SW480 (cell line): ENCODE measurements around the gene JSRP1.

Source experiments
- DNase-seq: peaks from one replicate; pipeline ENCODE4 v3.0.0-alpha.2; 2016; ENCODE audit warnings: low spot score

Gene JSRP1, protein sequence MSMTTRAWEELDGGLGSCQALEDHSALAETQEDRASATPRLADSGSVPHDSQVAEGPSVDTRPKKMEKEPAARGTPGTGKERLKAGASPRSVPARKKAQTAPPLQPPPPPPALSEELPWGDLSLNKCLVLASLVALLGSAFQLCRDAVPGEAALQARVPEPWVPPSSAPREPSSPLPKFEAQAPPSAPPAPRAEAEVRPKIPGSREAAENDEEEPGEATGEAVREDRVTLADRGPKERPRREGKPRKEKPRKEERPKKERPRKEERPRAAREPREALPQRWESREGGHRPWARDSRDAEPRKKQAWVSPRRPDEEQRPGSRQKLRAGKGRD

DNA sequence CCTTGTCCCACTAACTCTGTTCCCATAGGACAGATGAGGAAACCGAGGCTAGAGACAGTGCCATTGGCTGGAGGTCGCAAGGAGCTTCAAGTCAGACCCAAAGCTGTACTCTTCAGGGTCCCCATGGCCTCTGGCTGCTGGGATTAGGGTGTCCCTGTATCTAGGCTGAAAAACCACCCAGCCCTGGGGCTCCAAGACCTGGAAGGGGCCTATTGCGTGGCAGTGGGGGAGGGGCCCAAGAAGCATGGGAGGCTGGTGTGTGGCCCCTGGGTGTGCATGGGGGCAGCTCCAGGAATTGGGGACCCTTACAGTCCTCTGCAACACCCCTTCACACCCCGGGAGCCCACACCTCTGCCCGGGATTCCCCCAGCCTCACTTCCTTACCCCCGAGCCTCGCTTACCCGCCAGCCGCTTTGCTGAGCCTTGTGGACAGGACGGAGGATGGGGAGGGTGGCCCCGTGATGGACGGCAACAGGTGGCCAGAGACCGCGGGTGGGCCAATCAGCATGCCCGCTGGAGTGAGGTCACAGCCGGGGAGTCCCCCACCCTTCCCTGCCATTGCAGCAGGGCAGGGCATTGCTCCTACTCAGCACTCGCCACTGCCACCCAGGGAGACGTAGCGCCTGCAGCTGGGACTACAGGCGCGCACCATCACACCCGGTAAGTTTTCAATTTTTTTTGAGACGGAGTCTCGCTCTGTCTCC, at the start of gene JSRP1:
JSRP1 (minus strand) TSS at position 436 of the 704 bp plus-strand sequence. CDS start 1,103 bp downstream, outside the sequence.
- no peak for DNase-seq

DNA sequence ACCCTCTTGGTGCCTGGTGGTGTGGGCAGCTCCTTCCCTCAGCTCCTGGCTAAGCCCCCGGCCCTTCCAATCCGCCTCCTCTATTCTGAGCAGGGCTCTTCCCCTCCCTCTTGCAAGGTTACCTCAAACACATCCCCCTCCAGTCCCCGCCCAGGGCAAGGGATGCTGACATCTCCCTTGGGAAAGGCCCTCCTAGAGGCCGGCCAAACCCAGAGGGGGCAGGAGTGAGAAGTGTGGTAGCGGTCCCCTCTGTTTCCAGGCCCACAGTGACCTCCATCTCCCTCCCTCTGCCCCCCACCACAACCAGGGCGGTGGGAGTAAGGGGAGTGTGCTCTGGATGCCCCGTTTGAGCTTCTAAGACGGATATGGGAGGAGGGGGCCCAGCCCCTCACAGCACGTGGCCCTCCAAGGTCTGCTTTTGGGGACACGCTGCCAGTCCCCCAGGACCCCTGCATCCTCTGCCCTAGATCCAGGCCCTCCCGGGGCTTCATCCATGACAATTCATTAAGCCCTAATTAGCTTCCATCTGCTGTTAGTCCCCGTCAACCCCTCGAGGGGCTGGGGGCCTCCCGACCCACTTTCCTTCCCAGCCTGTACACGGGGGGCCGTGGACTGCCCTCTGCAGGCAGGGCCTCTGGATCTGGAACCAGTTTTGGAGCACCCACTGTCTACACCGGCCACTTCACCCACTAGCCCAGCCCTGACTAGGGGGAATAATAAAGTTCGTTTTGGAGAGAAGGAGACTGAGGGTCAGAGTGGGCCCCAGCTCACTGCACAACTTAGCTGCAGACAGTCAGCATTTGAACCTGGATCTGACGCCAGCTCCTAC, 49.4 kb upstream of the JSRP1 start:
- no peak for DNase-seq

DNA sequence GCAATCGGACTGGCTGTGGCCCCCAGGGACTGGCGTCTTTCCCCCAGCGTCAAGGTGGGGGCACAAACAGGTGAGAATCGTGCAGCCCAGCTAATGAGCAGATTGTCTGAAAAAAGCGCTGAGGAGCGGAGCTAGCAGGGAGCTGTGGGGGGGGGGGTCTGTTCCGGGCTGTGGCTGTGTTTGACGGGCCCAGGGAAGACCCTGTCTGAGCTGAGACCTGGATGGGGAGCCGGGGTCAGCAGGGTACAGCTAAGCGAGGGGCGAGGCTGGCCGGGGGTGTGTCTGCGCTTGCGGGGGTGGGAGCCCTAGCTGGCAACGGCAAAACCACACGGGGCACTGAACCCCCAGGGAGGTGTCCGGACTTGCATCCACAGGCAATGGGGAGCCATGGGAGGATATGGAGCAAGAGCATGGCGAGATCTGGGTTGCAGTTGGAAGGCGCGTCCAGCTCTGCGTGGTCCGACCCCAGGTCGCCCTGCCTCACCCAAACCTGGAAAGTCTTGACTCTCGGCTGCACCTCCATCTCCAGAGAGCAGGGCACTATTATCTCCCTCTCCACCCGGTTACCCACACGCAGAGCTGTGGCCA, 47.1 kb upstream of the JSRP1 start:
- no peak for DNase-seq

DNA sequence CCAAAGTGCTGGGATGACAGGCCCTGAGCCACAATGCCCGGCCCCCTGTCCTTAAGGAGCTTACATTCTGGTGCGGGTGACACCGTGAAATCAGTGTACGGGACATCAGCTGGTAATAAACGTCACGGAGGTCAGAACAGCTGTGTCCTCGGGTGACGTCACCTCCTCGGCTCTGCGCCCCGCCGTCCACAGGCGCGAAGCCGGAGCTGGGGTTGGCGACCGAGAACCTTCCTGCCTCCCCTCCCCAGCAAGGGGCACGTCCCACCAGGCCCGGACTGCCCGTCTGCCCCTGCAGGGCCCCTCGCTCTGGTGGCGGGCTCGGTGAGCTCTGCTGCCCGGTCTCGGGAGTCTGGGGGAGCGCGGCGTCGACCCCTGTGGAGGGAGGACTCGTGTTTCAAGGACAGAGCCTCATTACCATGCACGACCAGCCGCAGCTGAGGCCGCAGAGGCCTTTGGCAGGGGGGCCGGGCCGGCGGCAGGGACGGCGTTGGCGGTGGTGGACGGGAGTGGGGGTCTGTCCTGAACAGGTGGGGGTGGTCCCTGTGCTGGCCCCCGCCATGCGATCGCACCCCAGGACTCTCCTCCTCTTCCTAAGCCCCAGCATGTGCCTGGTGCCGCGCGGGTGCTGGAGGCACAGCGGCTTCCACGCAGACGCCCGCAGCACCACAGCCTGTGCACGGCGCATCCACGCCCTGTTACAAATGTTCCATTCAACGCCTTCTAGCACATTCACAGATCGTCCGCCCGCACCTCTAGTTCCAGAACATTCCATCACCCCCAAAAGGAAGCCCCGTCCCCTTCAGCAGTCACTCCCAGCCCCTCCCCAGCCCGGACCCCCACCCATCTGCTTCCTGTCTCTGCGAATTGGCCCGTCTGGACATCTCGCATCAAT, 46.3 kb upstream of the JSRP1 start:
- no peak for DNase-seq

DNA sequence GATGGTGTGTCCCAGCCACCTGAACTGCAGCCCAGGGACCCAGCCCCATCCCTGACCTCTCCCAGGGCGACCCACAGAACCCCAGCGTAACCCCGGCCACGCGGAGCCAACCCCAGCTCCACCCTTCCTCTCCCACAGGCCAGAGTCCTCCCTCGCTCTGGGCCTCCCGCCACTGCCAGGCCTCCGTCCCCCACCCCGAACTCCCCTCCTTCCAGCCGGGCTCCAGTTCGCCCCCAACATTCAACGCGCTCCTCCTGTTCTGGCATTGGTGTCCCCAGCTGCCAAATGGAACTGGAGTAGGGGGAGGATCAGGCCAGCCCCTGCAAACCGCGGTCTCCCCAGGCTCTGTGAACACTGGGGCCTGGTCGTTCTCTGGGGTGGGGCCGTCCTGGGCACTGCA, 44.3 kb upstream of the JSRP1 start:
- no peak for DNase-seq

DNA sequence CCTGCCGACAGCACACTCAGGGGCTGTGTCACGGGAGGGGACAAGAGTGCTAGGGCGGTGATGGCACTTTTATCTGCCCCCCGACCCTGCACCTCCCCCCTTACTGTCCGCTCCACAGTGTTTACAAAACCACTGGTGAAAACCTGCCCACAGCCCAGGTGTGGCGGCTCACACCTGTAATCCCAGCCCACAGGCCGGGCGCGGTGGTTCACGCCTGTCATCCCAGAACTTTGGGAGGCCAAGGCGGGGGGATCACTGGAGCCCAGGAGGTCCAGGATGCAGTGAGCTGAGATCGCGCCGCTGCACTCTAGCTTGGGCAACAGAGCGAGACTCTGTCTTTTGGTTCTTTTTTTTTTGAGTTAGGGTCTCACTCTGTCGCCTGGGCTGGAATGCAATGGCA, 39.9 kb upstream of the JSRP1 start:
- DNase-seq, result no peak

DNA sequence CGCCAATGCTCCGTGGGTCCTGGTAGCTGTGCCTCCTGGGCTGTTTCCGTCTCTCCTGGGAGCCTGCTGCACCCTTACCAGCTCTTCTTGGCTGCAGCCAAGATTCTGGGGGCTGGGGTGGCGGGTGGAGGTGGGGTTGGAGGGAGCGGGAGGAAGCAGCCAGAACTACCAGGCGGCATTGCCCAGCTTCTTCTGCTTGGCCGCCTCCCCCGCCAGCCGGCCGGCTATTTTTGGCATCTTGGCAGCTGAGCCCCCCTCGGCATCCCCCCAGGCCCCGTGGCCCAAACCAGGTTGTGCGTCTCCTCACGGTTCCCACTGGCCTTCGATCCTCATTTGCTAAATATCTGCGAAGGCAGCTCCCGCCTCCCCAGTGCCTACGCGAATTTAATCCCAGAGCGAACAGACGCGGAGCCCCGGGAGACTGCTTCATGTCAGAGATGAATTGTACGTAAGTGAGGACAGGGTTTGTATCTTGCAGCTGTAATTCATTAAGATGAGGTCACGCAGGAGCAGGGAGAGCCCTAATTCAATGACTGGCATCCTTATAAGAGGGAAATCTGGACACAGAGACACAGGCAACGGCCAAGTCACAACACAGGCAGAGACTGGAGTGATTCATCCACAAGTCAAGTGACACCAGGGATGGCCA, 38.6 kb upstream of the JSRP1 start:
- DNase-seq, result no peak

DNA sequence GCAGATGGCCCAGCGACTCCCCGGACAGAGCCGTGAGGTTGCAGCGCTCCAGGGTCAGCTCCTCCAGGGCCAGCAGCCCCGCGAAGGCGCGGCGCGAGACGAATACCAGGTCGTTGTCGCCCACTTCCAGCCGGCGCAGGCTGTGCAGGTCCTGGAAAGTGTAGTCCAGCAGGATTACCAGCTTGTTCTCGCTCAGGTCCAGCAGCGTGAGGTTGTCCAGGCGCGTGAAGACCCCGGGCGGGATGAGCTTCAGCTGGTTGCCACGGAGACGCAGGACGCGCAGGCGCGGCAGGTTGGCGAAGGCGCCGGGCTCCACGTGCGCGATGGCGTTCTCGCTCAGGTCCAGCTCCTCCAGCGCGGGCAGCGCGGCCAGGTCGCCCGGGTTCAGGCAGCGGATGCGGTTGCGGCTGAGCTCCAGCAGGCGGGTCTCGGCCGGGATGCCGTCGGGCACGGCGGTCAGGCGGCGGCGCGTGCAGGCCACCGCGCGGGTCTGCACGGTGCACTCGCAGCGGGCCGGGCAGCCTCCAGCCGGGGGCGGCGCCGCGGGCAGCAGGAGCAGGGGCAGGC, 35.1 kb upstream of the JSRP1 start:
- no peak for DNase-seq

DNA sequence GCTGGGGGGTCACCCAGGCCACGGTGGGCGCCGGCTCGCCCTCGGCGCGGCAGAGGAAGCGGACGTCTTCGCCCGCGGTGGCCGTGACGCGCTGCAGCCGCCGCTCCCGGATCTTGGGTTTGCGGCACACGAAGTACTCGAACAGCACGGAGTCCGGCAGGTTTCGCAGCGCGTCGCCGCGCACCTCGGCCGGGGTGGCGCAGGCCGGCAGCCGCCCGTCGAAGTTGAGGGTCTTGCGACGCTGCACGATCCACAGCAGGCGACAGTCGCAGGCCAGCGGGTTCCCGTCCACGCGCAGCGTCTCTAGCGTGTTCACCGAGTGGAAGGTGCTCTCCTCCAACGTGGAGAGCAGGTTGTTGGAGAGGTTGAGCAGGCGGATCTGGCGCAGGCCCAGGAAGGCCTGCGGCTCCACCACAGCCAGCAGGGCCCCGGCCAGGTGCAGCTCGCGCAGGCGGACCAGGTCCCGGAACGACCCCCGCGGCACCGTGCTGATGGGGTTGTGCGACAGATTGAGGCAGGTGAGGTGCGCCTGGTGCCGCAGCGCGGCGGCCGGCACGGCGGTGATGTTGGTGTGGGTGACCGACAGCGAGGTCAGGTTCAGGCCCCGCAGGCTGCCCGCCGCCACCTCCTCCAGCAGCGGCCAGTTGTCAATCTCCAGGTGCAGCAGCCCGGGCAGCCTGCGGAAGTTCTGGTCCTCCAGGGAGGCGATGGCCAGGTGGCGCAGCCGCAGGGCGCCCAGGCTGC, 34.4 kb upstream of the JSRP1 start:
- no peak for DNase-seq

DNA sequence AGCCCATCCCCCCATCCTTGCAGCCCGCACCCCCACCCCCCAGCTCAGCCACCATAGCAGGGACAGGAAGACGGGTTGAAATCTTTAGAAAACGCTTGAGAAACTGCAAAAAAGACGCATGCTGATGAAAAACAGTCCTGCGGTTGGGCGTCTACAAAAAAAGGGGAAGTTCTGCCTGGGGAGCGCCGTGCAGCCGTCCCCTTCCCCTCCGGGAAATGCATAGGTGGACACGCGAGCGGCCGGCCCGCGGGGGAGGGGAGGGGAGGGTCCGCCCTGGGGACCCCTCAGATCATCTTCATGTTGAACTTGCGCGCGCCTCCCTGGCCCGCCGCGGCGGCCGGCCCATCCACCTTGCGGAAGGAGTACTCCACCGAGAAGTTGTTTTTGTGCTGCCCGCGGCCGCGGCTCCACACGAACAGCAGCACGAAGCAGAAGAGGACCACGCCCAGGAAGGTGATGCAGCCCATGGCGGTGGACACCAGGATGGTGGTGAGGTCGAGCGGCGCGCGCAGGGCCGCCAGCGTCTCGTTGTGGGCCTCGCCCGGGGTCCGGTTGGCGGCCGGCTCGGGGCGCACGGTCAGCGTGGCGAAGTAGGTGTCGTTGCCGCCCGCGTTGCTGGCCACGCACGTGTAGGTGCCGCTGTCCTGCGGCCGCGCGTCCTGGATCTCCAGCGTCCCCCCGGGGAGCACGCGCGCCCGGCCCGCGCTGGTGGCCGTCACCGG, 33.7 kb upstream of the JSRP1 start:
- DNase-seq, result no peak

DNA sequence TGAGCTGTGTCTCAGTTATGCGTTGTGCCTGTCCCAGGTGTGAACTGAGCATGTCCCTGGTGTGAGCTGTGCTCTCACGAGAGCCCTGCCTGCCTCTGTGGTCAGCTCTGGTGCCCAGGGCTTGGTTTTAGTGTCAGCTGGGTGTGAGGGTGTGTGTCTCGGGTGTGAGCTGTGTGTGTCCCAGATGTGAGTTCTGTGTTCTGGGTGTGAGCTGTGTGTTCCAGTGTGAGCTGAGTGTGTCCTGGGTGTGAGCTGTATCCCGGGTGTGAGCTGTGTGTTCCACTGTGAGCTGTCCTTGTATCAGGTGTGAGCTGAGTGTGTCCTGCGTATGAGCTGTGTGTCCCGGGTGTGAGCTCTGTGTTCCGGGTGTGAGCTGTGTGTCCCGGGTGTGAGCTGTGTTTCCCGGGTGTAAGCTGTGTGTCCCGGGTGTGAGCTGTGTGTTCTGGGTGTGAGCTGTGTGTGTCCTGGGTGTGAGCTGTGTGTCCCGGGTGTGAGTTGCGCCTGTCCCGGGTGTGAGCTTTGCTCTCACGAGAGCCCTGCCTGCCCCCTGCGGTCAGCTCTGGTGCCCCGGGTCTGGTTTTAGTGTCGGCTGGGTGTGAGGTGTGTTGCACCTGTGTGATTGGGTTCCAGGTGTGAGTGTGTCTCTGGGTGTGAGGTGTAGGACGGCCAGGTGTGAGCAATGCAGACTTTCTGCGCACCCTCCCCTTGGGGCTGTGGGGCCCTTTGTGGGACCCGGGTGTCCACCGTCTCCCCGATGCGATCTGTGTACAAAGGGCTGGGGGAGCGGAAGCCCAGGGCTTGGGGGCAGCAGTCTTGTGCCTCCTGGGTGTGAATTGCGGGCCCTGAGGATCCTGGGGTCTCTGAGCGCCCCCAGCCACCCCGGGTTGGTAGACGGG, 32.8 kb upstream of the JSRP1 start:
- no peak for DNase-seq

DNA sequence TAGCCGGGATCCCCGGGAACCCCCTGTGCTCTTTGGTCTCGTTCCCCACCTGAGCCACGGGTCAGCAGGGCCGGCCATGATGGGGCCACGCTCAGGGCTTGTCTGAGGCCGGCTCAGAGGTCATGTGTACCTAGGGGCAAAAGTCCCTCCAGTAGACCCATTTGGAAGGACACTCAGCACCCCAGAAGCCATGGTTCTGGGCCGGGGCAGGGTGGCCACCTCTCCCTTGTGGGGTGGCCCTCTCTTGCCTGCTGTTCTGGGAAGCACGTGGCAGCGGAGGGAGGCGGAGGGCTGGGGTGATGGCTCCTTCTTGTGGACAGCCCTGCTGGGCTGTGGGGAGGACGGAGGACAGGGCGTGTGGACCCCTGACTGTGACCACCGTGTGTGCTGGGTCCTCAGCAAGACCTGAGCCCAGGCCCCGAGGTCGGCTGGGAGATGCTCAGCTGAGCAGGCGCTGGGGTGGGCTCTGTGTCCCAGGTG, 32.2 kb upstream of the JSRP1 start:
- DNase-seq, result no peak

DNA sequence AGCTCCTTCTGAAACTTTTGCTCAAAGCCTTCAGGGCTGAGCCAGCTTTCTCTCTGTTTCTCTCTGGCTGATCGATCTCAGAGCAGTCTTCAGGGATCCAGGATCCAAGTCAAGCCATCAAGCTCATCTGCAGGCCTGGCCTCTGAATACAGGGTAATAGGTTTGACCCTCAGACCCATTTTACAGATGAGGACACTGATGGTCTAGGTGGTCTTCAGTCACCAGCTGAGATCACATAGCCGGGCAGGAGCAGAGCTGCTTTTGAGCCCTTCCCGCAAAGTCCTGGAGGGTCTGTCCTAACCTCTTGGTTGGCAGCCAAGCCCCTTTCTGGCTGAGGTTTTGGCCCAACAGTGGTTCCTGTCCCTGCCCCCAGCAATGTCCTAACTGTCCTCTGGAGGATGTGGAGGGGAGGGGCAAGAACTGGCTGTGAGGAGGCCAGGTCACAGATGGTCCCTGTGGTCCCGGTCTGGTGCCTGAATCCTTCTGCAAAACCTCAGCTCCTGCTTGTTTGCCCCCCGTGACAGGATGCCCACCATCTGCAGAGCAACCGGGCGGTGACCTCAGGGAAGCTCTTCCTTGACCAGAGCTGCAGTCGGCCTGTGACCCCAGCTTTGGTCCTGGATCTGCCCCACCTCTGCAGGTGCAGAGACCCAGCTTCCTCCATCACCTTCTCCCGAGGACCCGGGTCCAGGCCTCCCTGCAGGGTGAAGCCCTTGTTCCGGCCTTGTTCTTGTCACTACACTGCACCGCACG, 31.5 kb upstream of the JSRP1 start:
- no peak for DNase-seq

DNA sequence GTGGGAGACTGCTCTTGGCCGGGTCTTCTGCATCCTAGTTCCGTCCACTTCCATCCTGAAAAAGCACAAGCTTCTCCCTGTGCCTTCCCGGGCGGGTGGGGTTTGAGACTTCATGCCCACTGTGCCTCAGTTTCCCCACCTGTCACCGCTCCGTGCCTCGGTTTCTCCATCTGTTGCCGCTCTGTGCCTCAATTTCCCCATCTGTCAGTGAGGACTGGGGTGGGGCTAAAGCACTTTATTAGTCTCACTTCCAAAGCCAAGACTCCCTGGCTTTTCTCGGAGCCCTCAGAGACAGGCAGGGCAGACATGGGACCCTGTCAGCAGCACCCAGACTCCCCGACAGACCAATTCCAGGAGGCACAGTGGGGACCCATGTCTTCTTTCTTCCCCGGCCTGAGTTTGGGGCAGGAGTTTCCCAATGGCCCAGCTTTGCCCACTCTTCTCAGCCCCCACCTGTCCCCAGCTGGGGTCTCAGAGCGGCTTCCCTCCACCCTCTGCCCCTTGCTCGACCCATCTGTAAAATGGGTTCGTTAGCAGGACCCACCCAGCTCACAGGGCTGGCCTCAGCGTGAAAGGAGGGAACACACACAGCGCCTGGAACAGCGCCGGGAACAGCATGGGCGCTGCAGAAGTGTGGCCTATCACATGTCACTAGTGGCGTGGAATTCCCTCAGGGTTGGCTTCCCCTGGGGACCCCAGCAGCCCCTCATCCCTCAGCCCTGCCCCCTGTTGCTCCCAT, 30.4 kb upstream of the JSRP1 start:
- DNase-seq, result no peak

DNA sequence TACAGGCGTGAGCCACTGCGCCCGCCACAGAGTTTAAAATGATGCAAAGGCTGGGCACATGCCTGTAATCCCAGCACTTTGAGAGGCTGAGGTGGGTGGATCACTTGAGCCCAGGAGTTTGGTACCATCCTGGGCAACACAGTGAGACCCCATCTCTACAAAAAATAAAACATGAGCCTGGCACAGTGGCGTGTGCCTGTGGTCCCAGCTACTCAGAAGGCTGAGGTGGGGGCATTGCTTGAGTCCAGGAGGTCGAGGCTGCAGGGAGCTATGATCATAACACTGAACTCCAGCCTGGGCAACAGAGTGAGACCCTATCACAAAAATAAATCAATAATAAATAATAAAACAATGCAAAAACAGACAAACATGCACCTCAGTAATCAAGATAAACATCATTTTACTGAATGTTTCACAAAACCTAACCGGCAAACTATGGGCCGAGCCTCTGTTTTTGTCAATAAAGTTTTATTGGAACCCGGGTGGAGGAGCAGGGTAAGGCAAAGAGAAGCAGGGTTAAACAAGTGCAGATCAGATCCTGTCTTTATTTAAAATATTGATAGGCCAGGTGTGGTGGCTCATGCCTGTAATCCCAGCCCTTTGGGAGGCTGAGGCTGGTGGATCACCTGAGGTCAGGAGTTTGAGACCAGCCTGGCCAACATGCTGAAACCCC, 27.8 kb upstream of the JSRP1 start:
- DNase-seq, result no peak

DNA sequence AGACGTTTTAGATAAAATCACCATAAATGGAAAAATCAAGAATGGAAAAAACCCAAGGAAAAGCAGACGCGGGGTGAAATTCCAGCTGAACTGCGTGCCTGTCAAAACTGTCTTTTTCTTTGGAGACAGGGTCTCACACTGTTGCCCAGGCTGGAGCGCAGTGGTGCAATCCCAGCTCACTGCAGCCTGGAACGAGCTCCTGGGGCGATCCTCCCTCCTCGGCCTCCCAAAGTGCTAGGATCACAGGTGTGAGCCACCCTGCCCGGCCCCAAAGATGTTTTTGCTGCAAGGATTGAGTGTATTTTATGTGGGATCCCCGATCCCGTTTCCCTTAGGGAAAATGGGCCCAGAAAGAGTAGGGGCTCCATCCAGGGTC, 26.6 kb upstream of the JSRP1 start:
- DNase-seq, result no peak
